Fibroblast of pulmonary artery (primary cell): ENCODE results near the gene ATG4D.
A peak's percentile ranks its signal among the peaks of the same experiment; 100 is the strongest.

Experiments
- DNase-seq: peaks from one replicate; pipeline ENCODE4 v3.0.0-alpha.2; 2010; ENCODE audit warnings: low read depth
- H3K4me3 ChIP-seq: replicated peaks from 2 replicates; pipeline ENCODE4 v1.5.1; 2011; ENCODE audit warnings: low read depth, mild to moderate bottlenecking, control low read depth, low read length, moderate library complexity
- CTCF ChIP-seq: IDR thresholded peaks from 2 replicates; pipeline ENCODE4 v1.5.1; 2011; ENCODE audit warnings: mild to moderate bottlenecking, control low read depth, low read length, inconsistent platforms; ENCODE audit errors: missing control alignments

Gene ATG4D

DNA sequence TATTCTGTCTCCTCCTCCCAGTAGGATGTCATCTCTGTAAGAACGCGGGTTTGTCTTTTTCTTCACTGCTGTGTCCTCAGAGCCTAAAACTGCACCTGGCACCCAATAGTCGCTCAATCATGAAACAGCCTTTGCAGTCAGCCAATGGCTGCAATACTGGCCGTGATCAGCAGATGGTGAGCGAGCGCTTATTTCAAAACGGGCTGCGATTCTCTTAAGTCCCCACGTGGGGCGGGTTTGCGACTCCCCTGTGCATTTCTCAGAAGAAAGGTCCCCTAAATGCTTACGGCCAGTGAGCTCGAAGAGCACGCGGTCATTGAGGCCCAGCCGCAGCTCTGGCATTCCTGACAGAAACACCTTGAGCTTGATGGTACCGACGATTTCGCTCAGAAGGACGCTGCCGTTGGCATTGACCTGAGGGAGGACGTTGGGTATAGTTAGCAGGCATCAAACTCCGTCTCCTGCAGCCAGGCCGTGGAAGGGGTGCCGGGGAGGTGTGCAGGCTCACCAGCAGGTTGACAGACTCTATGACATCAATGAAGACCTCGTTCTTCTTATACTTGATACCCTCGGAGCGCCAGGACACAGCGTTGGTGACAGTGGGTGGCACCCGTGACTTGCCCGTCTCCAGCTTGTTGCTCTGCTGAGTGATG, 37.4 kb downstream of the ATG4D start:
- peak; percentile 98 for TF ChIP-seq CTCF
- no peak overlapping the region for H3K4me3 ChIP-seq

DNA sequence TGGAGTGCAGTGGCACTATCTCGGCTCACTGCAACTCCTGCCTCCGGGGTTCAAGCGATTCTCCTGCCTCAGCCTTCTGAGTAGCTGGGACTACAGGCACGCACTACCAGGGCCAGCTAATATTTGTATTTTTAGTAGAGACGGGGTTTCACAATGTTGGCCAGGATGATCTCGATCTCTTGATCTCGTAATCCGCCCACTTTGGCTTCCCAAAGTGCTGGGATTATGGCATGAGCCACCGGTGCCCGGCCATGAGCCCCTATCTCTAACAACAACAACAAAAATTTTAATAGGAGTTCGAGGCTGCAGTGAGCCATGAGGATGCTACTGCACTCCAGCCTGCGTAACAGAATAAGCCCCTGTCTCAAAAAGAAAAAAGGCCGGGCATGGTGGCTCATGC, 38.4 kb downstream of the ATG4D start:
- no peak for DNase-seq
- no peak for TF ChIP-seq CTCF
- H3K4me3 ChIP-seq, result no peak overlapping the region

More for the DNA sequence above, 37.4 kb downstream of the ATG4D start:
- peak; percentile 94 for DNase-seq

DNA sequence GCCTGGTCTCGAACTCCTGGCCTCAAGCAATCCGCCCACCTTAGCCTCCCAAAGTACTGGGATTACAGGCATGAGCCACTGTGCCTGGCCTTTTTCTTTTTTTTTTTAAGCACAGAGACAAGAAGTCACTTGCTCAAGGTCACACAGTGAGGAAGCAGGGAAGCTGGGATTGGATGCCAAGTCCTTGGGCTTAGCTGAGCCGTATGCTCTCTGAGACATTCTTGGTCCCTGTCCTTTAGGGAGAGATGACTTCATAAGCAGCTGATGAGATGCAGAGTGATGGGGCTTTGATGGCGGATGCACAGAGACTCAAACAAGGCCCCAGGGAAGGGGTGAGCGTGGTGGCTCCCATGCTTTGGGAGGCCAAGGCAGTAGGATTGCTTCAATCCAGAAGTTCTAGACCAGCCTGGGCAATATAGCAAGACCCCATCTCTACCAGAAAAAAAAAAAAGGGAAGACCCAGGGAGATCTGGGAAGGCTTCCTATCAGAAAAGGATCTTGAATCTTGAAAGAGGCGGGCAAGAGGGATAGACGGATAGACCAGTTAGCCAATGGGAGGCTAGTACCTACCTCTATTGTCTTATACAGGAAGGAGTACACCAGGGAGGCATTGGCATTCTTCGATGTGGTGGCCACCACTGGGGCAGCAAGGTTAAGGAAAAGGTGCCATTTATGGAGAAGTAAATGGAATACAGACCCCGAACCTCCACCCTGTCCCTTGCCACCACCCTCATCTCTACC, 39.5 kb downstream of the ATG4D start:
- no peak for TF ChIP-seq CTCF
- H3K4me3 ChIP-seq, result no peak overlapping the region
- no peak for DNase-seq

DNA sequence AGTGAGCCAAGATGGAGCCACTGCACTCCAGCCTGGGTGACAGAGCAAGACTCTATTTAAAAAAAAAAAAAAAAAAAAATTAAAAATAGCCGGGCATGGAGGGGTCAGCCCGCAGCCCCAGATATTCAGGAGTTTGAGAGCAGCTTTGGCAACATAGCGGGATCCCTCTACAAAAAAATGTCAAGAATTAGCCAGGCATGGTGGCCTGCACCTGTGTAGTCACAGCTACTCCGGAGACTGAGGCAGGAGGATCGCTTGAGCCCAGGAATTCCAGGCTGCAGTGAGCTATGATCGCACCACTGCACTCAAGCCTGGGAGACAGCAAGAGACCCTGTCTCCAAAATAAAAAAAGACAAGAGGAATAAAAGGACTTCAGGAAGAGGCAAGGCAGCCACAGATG, 42.7 kb downstream of the ATG4D start:
- DNase-seq, result no peak
- TF ChIP-seq CTCF, result no peak
- no peak overlapping the region for H3K4me3 ChIP-seq

DNA sequence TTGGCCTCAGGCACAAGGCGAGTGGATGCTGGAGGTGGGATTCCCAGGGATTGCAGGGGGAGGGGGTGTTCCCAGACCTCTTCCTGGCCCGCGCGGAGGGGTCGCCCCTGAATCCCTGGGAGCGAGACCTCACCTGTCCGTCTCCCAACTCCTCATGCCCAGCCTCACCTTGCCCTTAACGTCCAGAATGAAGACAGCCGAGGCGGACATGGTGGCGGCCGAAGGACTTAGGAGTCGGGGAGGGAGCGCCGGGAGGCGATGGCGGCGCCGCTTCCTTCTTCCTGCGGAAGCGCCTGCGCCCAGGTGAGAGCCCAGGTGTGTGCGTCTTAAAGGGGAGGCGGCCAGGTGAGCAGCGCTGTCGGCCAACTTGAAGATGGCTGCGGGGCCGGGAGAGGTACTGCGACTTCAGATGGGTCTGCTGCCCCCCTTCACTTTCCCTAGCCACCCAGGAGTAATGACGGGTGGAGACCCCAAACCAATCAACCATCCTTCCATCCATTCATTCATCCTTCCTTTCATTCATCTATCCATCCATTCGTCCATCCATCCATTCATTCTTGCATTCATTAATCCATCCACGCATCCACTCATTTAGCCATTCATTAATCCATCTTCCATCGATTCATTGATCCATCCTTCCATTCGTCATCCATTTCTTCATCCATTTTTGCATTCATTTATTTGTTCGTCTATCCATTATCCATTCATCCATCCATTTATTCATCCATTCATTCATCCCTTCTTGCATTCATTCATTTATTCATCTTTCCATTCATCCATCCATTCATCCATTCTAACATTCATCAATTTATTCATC, 43.5 kb downstream of the ATG4D start, which contains the start of gene AP1M2:
TSS of gene AP1M2 (minus strand) at position 291 of the 817 bp plus-strand sequence. CDS start at position 210, 81 bp downstream.
- TF ChIP-seq CTCF, result no peak
- DNase-seq, result no peak
- H3K4me3 ChIP-seq, result no peak within 1 kb of the TSS

DNA sequence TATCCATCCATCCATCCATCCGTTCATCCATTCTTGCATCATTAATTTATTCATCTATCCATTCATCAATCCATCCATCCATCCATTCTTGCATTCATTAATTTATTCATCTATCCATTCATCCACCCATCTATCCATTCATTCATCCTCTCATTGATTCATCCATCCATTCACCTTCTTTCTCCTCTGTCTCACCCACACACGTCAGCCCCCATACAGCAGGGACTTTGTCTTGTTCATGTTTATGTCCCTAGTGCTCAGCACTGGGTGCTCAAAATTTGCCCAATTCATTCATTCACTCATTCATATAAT, 44.1 kb downstream of the ATG4D start:
- DNase-seq, result no peak
- no peak overlapping the region for H3K4me3 ChIP-seq
- TF ChIP-seq CTCF, result no peak
